Stimulated activated CD8-positive, alpha-beta memory T cell treated with anti-CD3 and anti-CD28 coated beads, Interleukin-4, amount 100 ng/mL, for 48 hours (primary cell): ENCODE data around the gene SMYD2.

Source experiments
- DNase-seq: peaks from one replicate; pipeline ENCODE4 v3.0.0-alpha.2; 2020

SMYD2 gene

DNA sequence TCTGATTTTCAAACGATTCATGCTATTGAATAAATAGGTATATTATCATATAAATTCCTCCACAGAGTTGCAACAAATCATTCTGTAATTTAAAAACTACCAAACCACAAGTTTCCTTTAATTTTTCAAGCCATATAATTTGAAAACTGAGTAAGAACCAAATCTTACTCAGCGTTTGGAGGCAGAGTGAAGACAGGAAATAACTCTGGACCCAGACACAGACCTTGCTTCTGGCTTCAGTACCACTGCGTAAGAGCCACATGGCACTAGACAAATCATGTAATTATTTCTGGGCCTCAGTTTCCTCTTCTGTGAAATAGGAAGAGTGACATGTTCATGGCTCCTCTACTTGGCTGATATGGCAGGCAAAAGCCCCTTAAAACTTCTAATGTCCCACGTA is 82.4 kb downstream of the SMYD2 start:
- DNase-seq = no peak

DNA sequence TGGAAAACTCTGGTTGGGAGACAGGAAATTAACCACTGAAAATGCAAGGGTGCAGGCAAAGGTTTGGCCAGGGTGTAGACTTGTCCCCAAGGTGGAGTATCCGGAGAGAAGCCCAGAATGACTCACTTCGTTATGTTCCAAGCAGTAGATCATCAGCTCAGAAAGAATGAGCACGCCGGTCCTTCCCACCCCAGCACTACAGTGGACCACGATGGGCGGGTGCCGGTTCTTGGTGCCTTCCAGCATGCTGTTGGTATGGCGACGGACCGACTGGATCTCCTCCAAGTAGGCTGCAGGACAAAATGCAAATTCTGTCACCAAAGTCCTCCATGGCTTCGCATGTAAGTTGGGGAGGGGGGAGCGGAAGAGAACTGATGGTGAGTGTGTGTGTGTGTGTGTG is 83.4 kb downstream of the SMYD2 start:
- no peak for DNase-seq

DNA sequence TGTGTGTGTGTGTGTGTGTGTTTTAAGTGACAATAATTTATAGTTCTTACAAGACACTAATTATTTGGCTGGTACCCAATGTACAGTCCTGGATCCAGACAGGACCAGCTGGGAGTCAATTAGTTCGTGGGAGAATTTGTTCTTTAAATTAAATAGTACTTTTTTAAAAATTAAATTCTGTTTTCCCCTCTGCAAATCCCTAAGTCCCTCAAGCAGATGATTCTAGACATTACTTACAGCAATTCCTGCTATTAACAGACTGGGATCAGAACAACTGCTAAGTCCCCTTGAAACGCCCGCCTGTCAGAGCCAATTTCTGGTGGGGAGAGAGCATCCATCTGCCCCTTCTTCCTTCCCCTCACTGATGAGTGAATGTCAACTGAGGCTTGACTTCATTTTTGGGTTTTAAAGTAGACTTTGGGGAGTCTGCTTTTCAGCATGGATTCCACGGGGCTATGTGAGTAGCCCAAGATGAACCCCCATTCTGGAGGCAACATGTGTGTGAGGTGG is 83.9 kb downstream of the SMYD2 start:
- DNase-seq = no peak

DNA sequence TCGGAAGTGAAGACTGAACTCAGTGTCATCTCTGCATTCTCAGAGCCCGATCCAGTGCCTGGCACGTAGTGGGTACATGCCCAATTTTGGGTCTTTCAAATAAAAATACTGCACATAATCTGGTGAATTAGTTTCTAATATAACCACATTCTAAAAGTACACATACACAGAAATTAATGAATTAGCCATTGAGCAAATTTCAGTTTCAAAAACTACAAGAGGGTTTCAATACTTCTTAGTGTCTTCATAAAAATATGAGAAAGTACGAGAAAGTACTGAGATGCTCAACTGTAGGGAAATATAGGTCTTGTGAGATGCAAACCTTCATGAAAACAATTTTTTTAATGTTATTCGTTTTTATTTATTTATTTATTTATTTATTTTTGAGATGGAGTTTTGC is 86.9 kb downstream of the SMYD2 start:
- no peak for DNase-seq

DNA sequence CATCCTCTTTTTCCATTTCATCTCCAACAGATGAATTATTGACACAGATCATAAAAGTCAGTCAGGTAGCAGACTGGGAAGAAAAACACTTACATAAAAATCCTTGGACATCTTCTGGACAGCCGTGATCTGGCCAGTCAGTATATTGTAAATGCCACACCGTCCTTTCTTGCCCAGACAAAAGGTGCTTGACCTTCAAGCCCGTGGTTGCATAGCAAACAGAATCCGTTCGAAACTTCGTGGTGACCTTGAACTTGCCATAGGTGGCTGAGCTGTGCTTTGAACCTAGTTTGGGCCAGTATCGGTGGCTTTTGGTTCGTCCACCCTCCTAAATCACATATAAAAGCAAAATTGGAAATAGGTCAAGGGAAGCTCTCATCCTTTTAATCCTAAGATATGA is 88.4 kb downstream of the SMYD2 start:
- no peak for DNase-seq

DNA sequence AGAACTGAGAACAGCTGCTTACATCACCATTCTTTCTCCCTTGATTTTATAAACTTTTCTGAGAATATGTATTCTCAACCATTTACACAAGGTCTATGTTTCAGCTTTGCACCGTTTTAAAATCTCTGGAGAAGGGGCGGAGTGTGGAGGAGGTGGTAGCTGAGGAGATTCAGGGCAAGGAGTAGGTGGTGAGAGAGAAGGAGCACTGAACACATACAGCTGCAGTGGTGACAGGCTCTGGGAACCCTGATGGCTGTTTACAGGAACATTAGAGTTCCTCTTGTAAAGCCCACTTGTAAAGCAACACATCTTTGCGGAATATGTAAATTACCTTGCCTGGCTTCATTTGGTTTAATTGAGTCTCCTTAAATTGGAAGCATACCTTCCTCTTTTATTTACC is 89.7 kb downstream of the SMYD2 start:
- DNase-seq = no peak

DNA sequence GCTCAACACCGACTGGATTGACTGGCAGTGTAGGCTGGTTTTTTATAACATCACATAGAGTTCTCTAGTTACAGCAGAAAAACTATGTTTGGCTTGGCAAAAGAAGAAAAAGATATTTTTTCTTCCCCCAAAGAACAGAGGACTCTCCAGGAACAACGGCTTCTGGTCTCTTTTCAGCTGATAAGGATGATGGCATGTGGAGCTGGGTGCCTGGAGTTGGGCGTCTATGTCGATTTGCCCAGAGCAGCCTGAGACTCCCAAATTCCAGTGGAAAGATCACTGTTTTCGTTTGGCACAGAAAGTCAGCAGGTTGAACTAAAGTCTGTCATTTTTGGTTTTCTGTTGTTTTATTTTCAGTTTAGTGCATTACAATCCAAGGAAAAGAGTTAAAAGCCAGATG is 91.1 kb downstream of the SMYD2 start:
- no peak for DNase-seq

DNA sequence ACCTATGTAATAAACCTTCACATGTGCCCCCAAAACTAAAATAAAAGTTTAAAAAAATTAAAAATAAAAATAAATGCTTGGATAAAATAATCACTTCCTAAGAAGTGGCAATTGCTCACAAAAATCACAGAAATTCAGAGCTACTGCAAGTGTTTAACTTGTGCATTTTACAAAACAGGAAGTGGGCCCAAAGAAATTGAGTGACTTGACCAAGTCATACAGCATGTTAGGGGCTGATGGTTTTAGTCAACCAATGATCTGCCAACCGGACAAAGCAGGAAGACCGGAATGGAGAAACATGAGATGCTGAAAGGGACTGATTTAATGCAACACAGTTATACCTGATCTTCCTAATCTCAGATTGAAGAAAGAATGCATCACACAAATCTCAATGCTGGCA is 96.5 kb downstream of the SMYD2 start:
- DNase-seq = no peak

DNA sequence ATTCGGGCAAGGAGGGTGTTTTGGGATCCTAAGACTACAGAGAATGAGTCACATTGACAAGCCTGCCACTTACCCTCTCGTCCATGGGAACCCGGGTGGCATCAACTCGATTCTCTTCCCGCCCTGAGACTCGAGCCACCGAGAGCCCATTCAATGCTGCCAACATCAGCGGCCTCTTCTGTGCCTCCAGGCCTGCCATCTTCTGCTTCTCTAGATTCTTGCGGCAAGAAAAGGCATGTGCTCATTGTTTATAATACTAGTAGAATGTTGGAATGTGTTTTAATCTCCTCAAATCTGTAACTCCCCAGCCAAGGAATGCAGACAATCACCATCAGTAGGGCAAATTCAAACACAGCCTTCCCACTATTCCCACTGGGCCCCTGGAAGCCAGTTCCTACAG is 96.9 kb downstream of the SMYD2 start:
- DNase-seq = no peak

DNA sequence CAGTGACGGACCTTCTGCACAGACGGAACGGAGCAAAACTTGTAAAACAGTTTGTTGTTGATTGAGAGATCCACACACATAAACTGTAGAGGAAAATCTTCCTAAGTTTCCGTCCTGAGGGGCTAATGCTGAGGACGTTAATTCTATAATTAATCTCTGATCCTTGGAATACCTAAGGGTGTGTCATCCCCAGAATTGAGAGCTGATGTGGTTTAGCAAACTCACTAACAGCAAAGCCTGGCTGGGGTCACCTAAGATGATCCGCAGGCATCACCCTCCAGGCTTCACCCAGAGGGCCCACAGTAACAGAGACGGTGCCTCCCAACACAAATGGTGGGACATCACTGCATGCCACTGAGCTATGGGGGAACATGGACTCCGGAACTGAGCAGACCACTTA is 97.5 kb downstream of the SMYD2 start:
- DNase-seq = no peak

DNA sequence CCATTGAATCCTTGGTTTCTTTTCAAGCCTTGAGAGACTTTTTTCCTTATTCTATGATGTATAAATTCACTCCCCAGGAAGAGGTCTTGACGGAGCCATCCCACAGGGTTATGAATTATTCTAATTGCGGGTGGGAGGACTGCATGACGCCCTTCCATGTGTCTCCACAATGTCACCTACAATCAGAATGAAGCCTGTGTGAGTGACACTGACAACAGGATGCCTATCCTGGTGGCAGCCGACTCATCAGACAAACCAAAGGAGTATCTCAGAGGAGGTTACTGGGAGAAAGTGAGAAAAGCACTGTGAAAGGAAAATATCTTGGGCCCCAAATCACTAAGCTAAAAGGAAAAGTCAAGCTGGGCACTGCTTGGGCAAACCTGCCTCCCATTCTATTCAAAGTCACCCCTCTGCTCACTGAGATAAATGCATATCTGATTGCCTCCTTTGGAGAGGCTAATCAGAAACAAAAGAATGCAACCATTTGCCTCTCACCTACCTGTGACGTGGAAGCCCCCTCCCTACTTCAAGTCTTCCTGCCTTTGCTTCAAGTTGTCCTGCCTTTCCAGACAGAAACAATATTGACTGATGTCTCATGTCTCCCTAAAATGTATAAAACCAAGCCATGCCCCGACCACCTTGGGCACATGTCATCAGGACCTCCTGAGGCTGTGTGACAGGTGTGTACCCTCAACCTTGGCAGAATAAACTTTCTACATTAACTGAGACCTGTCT is 98.4 kb downstream of the SMYD2 start:
- no peak for DNase-seq

DNA sequence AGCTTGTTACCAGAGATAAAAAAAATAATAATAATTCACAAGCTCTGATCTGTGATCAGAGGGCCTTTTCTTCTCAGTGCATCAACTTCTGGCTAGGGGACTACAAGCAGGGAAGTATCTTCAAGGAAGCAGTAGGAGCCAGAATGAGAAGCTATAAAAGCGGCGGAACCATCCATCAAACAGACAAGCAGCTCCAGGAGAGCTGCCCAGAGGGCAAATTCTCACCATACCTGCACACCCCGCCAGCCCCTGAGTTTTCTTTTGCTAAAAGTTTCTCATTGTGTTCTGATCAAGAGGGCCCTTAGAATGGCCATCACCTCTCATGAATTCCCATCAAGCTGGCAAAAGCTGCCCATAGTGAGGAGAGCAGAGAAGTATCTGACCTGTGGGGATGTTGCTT is 99.4 kb downstream of the SMYD2 start:
- no peak for DNase-seq

DNA sequence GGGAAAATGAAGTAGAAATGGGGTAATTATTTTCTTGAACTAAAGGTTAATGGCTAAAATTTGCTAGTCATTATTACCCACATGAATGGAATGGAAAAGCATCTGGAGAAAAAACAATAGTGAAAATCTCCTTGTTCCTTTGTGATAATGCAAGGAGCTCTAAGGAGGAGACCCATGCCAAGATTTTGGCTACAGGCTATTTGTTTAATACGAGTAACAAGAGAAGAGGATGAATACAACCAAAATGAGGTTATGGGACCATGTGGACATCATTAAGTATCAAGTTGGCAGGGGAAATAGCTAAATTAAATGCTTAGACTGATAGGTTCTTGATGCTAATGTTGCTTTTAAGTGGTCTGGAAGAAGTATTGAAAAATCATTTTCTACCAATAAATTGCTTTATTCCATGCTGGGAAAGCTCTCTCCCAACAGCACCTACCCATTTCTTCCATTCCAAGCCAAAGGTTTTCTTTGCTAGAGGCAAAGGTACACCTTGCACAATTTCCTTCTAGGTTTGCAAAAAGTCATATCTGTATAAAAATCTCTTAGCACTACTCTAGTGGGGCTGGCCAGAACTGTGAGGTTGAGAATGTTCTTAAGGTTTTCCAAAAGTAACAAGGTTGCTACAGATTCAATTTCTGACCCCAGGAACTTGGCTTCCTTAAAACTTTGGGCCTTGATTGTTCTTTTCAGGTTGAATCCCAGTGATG is 100.2 kb downstream of the SMYD2 start:
- DNase-seq = no peak

DNA sequence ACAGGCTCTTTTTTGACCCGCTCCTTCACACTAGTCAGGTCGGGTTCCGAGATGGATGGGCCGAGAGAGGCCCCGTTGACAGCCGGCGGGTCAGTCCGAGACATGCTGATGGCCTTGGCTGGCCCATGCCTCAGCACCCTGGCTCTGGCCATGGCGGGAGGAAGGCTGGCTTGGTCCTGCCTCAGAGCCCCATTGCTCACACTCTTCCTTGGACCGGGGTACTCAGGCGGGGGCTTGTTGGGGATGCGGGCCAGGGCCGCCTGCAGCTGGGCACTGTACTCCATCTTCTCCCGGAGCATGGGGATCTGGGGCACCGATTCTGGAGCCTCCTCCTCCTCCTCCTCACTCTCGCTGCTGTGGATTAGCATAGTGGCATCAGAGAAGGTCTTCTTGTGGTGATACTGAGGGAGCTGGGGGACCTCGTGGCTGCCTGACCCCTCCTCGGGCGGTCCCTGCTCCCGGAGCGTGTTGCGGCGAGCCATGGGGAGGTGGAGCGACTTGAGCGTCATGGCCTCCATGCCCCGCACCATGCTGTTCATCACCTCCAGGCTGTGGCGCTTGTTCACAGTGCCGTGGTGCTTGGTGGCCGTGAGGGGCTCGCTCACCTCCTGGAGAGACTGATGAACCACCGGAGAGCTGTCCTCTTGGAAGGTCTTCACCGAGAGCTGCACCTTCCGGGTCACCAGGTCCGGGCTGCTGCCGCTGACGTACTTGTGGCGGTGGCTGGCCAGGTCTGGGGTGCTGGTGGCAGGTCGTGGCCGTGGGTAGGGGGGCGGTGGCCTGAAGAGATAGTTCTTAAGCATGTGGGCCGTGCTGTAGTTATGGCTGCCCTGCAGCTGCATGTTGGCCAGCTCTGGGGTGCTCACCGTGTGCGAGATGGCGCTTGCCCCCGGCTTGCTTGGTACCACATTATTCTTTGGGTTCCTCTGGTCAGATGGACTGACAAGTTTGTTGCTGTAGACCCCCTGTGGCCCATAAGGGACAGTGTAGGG is 102.7 kb downstream of the SMYD2 start:
- no peak for DNase-seq

DNA sequence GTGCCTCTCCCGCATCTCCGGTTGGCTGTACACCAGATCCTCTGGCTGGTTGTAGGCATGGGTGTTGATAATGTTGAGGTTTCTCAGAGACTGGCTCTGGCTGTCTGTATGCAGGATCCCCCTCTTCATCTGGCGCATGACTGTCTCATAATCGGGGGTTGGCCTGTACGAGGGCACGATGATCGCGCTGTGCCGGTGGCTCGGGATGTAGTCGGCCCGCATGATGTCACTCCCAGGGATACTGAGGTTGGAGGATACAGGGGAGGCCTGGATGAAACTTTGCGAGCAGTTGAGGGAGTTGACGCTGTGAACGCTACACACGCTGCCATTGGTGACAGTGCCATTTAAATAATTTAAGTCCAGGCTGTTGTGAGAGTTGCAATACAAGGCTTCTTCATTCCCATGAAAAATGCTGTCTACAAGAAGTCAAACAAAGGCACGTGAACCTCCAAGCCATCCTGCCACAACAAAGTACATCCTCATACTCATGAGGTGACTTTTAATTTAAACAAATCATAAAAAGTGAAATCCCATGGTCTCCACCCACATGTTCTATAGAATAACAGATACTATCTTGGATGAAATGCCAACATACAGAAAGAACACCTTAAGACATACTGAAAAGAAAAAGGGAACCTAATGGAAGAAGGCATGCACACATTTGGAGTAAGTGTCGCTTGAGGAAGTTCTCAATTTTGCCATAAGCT is 103.6 kb downstream of the SMYD2 start:
- DNase-seq = no peak

DNA sequence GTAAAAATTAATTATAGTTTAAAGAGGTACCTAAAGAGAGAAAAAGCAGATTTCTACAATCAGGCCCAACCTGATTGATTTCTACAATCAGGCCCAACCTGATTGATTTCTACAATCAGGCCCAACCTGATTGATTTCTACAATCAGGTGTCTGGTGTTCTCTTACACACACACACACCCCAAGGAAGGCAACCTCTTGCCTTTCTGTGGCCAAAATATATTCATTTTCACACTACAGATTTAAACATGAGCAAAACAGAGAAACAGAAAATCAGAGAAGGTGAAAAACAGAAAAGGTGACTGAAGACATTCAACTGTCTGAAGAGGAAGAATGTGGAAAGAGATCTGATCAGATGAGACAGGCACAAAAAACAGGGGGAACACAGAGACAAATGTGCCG is 104.5 kb downstream of the SMYD2 start:
- no peak for DNase-seq

DNA sequence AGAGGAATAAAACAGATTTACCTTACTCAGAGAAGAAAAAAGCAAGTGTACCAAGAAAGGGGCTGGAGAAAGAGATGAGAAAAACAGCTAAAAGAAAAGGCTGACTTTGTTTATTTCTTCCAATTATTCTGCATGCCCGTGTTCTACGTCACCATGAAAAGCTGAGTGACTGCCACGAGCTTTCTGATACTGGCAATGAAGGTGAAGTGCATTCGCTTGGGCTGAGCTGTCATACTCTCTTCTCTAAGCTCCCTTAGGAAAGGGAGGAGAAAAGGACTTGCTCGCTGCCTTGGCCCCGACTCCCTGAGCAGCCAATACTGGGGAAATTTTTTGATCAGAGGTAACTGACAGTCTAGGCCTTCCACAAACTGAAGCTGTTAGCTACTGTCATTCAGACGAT is 105.4 kb downstream of the SMYD2 start:
- no peak for DNase-seq
